ELR (cell line): Measurements from ENCODE around the gene CNGB1.
"Not testable (repeated sequence)": the region's sequence is repeated elsewhere in the genome, so short reads cannot be mapped to it uniquely, and the experiment has no call there.

Experiments
- DNase-seq: peaks from one replicate; pipeline ENCODE4 v3.0.0-alpha.2; 2015; ENCODE audit warnings: low read depth

CNGB1 gene

GRCh38 chr16:57904101-57904500 is 66.8 kb downstream of the CNGB1 start:
- no peak for DNase-seq

GRCh38 chr16:57903656-57904055 is 67.3 kb downstream of the CNGB1 start:
- no peak for DNase-seq

- no peak for DNase-seq
Observed at GRCh38 chr16:57901480-57902069, 69.4 kb downstream of the CNGB1 start.

- DNase-seq = no peak
Observed at GRCh38 chr16:57900796-57901479, 70.0 kb downstream of the CNGB1 start.

GRCh38 chr16:57899771-57900661 is 70.9 kb downstream of the CNGB1 start:
- DNase-seq = peak; percentile 75

- DNase-seq = no peak
Observed at GRCh38 chr16:57898961-57899360, 72.0 kb downstream of the CNGB1 start.

- DNase-seq = no peak
Observed at GRCh38 chr16:57897996-57898395, 72.9 kb downstream of the CNGB1 start.

- DNase-seq = no peak
Observed at GRCh38 chr16:57897053-57897784, 73.7 kb downstream of the CNGB1 start.

GRCh38 chr16:57895081-57895547 is 75.8 kb downstream of the CNGB1 start:
- not testable (repeated sequence) for DNase-seq

- DNase-seq = no peak
Observed at GRCh38 chr16:57894390-57895080, 76.4 kb downstream of the CNGB1 start.

GRCh38 chr16:57893559-57894389 is 77.2 kb downstream of the CNGB1 start:
- peak; percentile 98 for DNase-seq

GRCh38 chr16:57893217-57893558 is 77.7 kb downstream of the CNGB1 start:
- DNase-seq = no peak

GRCh38 chr16:57892447-57893096 is 78.4 kb downstream of the CNGB1 start:
- peak; percentile 34 for DNase-seq

- peak; percentile 97 for DNase-seq
Observed at GRCh38 chr16:57892041-57892440, 78.9 kb downstream of the CNGB1 start.

GRCh38 chr16:57890752-57891111 is 80.2 kb downstream of the CNGB1 start:
- DNase-seq = no peak

GRCh38 chr16:57889960-57890751 is 80.8 kb downstream of the CNGB1 start:
- peak; percentile 32 for DNase-seq

- DNase-seq = no peak
Observed at GRCh38 chr16:57889522-57889921, 81.4 kb downstream of the CNGB1 start.

GRCh38 chr16:57889111-57889510 is 81.8 kb downstream of the CNGB1 start:
- DNase-seq = no peak

- no peak for DNase-seq
Observed at GRCh38 chr16:57888128-57888527, 82.8 kb downstream of the CNGB1 start.
